Spinal cord (tissue), 10 donors: ENCODE measurements around the gene TDRD10. TPM values are rescaled to one million over a fixed set of nuclear protein-coding genes. Genes with fewer than 3 reads are reported as not detected.

Experiments
- DNase-seq, 6 donors: peaks; one replicate each; pipeline versions ENCODE4 v3.0.0 to v3.0.0-alpha.2; 2013 to 2015; ENCODE audit warnings: low spot score in 6 of 6, low read depth in 4 of 6
- H3K27ac ChIP-seq: one replicate; pipeline ENCODE4 v1.5.1; 2013; ENCODE audit warnings: low read depth, low read length, control low read depth
- H3K27me3 ChIP-seq: one replicate; pipeline ENCODE4 v1.6.1; 2013; ENCODE audit warnings: low read length; ENCODE audit not compliant: control insufficient read depth, insufficient read depth
- H3K36me3 ChIP-seq: one replicate; pipeline ENCODE4 v1.6.1; 2013; ENCODE audit warnings: low read length; ENCODE audit not compliant: control insufficient read depth, insufficient read depth
- H3K4me1 ChIP-seq: one replicate; pipeline ENCODE4 v1.6.1; 2013; ENCODE audit warnings: low read length; ENCODE audit not compliant: control insufficient read depth, insufficient read depth
- H3K4me3 ChIP-seq: one replicate; pipeline ENCODE4 v1.5.1; 2013; ENCODE audit warnings: low read depth, low read length, control low read depth
- H3K9me3 ChIP-seq: one replicate; pipeline ENCODE4 v1.6.1; 2013; ENCODE audit warnings: low read length; ENCODE audit not compliant: control insufficient read depth, insufficient read depth
- WGBS: methylation state at CpG from one replicate; pipeline ENCODE4 v1.1.5; 2013; ENCODE audit warnings: missing lambda C conversion rate; ENCODE audit not compliant: insufficient coverage; 5-methylcytosine and 5-hydroxymethylcytosine counted together
- polyA plus RNA-seq, 2 donors: library from polyadenylated mRNA; unstranded; fragments of 120-200 nt; gene quantifications; one replicate each; pipeline ENCODE4 v1.2.1, GENCODE V29; 2013; ENCODE audit not compliant: insufficient read length in 2 of 2
- total RNA-seq, 2 donors: library from RNA; depleted of rRNA in 1 of 2; stranded (reverse); fragments of 120-200 nt in 1 of 2; fragments of >200 nt in 1 of 2; gene quantifications; one replicate each; pipeline versions ENCODE4 v1.2.3 to v1.2.4, GENCODE V29; 2013 to 2014
- donor health status: healthy.

The TDRD10 gene
- total and polyA plus RNA-seq, 4 donors: 0.40 to 3.1 (median 1.5) TPM

- Histone ChIP-seq H3K4me3 (no peak overlapping the region), H3K9me3 (no peaks in the 10 kb centered on the region), H3K27me3 (no peaks in the 10 kb centered on the region), H3K36me3 (peaks cover 68% of the 10 kb centered on the region), H3K4me1 (peaks cover 21% of the 10 kb centered on the region), H3K27ac (no peak overlapping the region)
- DNase-seq: no peak
- 84% methylated on average over 3 of the region's 3 CpGs for WGBS
These were observed 71.1 kb downstream of the TDRD10 start for GRCh38 chr1:154573168-154573510.

DNA sequence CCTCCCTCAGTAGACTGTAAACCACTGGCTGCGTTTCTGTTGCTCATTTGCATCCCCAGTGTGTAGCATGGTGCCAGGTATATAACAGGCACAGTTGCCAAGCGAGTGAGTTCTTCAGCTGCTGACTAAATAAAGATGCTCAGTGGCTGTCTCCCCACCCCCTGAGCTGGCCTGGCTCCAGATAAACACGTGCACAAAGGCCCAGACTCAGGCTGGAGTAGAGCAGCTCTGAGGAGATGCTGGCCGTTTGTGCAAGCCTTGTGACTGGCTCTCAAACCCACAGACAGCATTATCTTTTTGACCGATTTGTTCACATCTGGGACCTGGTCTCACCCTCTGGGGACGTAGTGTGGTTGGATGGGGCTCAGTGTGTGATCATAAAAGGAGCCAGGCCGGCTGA lies 72.7 kb downstream of the TDRD10 start:
- DNase-seq: peak in 4 of 6 donors; percentile 42 to 84 (median 66)
- Histone ChIP-seq H3K9me3 (no peaks in the 10 kb centered on the region), H3K36me3 (peaks cover 77% of the 10 kb centered on the region), H3K27ac (no peak overlapping the region), H3K27me3 (no peaks in the 10 kb centered on the region), H3K4me3 (no peak overlapping the region), H3K4me1 (peaks cover 14% of the 10 kb centered on the region)
- 10% methylated on average over 3 of the region's 7 CpGs for WGBS

- DNase-seq: no peak
- Histone ChIP-seq H3K36me3 (peaks cover 77% of the 10 kb centered on the region), H3K27me3 (no peaks in the 10 kb centered on the region), H3K27ac (no peak overlapping the region), H3K4me3 (no peak overlapping the region), H3K4me1 (peaks cover 14% of the 10 kb centered on the region), H3K9me3 (no peaks in the 10 kb centered on the region)
- WGBS: 83% methylated on average over 9 of the region's 10 CpGs
These were observed 73.3 kb downstream of the TDRD10 start for GRCh38 chr1:154575147-154575927.

- H3K4me1 ChIP-seq: peaks cover 14% of the 10 kb centered on the region
- no peak overlapping the region for H3K4me3 ChIP-seq
- H3K9me3 ChIP-seq: no peaks in the 10 kb centered on the region
- 94% methylated on average over 5 of the region's 8 CpGs for WGBS
- no peaks in the 10 kb centered on the region for H3K27me3 ChIP-seq
- H3K36me3 ChIP-seq: peaks cover 76% of the 10 kb centered on the region
- DNase-seq: no peak
- H3K27ac ChIP-seq: no peak overlapping the region
These were observed 74.0 kb downstream of the TDRD10 start for GRCh38 chr1:154575951-154576566.

DNA sequence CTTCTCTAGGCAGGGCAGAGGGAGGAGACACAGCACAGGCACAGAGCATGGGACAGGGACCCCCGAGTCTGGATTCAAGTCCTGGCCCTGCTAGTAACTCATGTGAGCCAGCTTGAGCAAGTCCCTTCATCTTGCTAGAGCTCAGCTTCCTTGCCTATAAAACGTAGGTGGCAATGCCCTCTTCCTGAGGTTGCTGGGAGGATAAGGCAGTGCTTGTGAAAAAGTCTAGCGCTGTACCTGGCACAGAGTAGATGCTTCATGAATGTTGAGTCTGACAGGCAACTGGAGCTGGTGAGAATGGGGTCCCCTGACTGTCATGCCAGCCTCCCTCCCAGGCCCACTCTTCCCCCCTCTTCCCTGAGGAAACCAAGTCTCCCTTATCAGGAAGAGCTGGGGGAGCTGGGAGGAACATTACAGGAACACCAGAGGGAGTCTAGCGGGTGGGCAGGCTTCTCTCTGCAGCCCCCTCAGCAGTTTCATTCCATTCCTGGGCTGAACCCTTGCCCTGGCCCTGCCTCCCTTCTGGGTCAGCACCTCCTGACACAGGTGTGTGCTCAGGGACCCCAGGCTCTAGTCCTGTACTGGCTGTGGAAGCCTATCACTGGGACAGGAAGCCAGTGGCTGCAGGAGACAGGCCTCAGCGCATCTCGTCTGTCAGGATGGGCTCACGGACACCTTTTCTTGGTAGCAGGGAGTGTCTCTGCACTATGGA lies 75.5 kb downstream of the TDRD10 start:
- Histone ChIP-seq H3K9me3 (no peaks in the 10 kb centered on the region), H3K4me3 (no peak overlapping the region), H3K27ac (no peak overlapping the region), H3K36me3 (peaks cover 75% of the 10 kb centered on the region), H3K27me3 (no peaks in the 10 kb centered on the region), H3K4me1 (peaks cover 10% of the 10 kb centered on the region)
- WGBS: 84% methylated on average over 7 of the region's 7 CpGs
- no peak for DNase-seq

- 70% methylated on average over 5 of the region's 6 CpGs for WGBS
- Histone ChIP-seq H3K27ac (no peak overlapping the region), H3K27me3 (no peaks in the 10 kb centered on the region), H3K9me3 (no peaks in the 10 kb centered on the region), H3K36me3 (peaks cover 75% of the 10 kb centered on the region), H3K4me3 (no peak overlapping the region), H3K4me1 (peaks cover 6% of the 10 kb centered on the region)
- DNase-seq: no peak
These were observed 76.0 kb downstream of the TDRD10 start for GRCh38 chr1:154578058-154578418.

DNA sequence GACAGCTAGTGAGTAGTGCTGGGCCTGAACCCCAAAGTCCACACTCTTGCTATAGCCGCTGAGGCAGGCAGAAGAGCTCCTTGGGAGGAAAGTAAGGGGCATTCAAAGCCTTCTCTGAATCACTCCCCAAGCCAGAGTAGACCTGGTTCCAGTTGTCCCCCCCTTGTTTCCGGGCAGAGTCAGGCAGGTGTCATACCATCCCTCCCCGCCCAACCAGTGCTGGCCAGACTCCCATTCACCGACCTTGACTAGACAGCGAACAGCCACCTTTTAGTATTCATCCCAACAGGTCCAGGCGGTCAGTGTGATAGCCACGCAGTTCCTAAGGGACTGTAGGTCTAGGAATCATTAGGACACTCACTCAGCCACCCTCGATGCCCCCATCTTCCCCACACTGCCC lies 77.4 kb downstream of the TDRD10 start:
- Histone ChIP-seq H3K4me3 (no peak overlapping the region), H3K9me3 (no peaks in the 10 kb centered on the region), H3K36me3 (peaks cover 82% of the 10 kb centered on the region), H3K4me1 (peaks cover 5% of the 10 kb centered on the region), H3K27ac (no peak overlapping the region), H3K27me3 (no peaks in the 10 kb centered on the region)
- DNase-seq: no peak
- 84% methylated on average over 8 of the region's 8 CpGs for WGBS

DNA sequence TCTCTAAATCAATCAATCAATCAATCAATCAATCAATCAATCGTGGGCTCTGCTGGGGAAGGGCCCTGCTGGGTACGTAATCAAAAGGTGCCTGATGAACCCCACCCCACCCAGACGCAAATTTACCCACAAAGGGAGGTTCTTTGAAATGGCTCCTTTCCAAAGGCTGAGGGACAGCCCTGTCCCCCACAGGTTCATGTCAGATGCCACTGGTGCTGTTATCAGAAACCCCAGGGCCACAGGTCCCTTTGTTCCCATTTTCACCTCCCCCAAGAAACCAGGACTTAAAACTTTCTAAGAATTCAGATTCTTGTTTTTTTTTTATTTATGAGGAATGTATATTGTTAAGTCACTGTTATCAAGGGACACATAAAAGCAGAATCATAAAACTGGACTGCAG lies 79.7 kb downstream of the TDRD10 start:
- Histone ChIP-seq H3K4me3 (no peak overlapping the region), H3K27ac (no peak overlapping the region), H3K4me1 (no peaks in the 10 kb centered on the region), H3K27me3 (no peaks in the 10 kb centered on the region), H3K36me3 (peaks cover 90% of the 10 kb centered on the region), H3K9me3 (no peaks in the 10 kb centered on the region)
- WGBS: 100% methylated on average over 2 of the region's 3 CpGs
- no peak for DNase-seq

- 86% methylated on average over 5 of the region's 6 CpGs for WGBS
- Histone ChIP-seq H3K4me1 (no peaks in the 10 kb centered on the region), H3K27ac (no peak overlapping the region), H3K9me3 (no peaks in the 10 kb centered on the region), H3K27me3 (no peaks in the 10 kb centered on the region), H3K4me3 (no peak overlapping the region), H3K36me3 (peaks cover 87% of the 10 kb centered on the region)
- peak in 1 of 6 donors; percentile 20 for DNase-seq
These were observed 80.9 kb downstream of the TDRD10 start for GRCh38 chr1:154582885-154583284.
